H1 (cell line): ENCODE data around the gene MYH7.

ENCODE experiments used
- CEBPB ChIP-seq: IDR thresholded peaks from 2 replicates; pipeline ENCODE4 v1.6.1; 2012; ENCODE audit warnings: low read depth, low read length
- CREB1 ChIP-seq: IDR thresholded peaks from 2 replicates; pipeline ENCODE4 v1.6.1; 2012; ENCODE audit warnings: inconsistent platforms
- GABPA ChIP-seq: IDR thresholded peaks from 2 replicates; pipeline ENCODE4 v1.6.1; 2011; ENCODE audit warnings: mild to moderate bottlenecking, low read length, moderate library complexity, borderline replicate concordance; ENCODE audit not compliant: insufficient read depth
- JUND ChIP-seq: IDR thresholded peaks from 2 replicates; pipeline ENCODE4 v1.6.1; 2011; ENCODE audit warnings: mild to moderate bottlenecking, improper control_type of control experiment, low read length
- MAX ChIP-seq: IDR thresholded peaks from 2 replicates; pipeline ENCODE4 v1.6.1; 2012; ENCODE audit warnings: inconsistent platforms
- PHF8 ChIP-seq: fragments of 200-600 bp; sonication (generic); conservative IDR thresholded peaks from 2 replicates; pipeline ENCODE4 v1.7.1; 2012; ENCODE audit warnings: low read depth, mild to moderate bottlenecking, inconsistent platforms, low read length, moderate library complexity
- SP4 ChIP-seq: IDR thresholded peaks from 2 replicates; pipeline ENCODE4 v1.6.1; 2012; ENCODE audit warnings: low read length, inconsistent platforms
- SUZ12 ChIP-seq: fragments of 200-600 bp; sonication (generic); IDR thresholded peaks from 2 replicates; pipeline ENCODE4 v1.6.1; 2012; ENCODE audit warnings: mild to moderate bottlenecking, inconsistent platforms, low read length, moderate library complexity, mixed read lengths
- TAF1 ChIP-seq: IDR thresholded peaks from 2 replicates; pipeline ENCODE4 v1.6.1; 2011; ENCODE audit warnings: mild to moderate bottlenecking, low read depth, low read length
- TEAD4 ChIP-seq: IDR thresholded peaks from 2 replicates; pipeline ENCODE4 v1.6.1; 2012; ENCODE audit warnings: low read depth, low read length, inconsistent platforms, mixed read lengths
- ZNF274 ChIP-seq: IDR thresholded peaks from 2 replicates; pipeline ENCODE4 v1.7.0; 2012; ENCODE audit warnings: low read length, borderline replicate concordance; ENCODE audit errors: extremely low read depth
- TF ChIP-seq, protein P1 (sequence below), 3 experiments: IDR thresholded peaks; 1 replicate in 2 of 3; 2 replicates in 1 of 3; pipeline versions ENCODE4 v1.5.1 to v1.6.1; 2011; ENCODE audit warnings: low read length in 3 of 3, mild to moderate bottlenecking in 3 of 3, inconsistent platforms in 2 of 3, low read depth in 1 of 3, moderate library complexity in 1 of 3; ENCODE audit not compliant: insufficient read depth in 1 of 3; ENCODE audit errors: control extremely low read depth in 1 of 3

DNA sequence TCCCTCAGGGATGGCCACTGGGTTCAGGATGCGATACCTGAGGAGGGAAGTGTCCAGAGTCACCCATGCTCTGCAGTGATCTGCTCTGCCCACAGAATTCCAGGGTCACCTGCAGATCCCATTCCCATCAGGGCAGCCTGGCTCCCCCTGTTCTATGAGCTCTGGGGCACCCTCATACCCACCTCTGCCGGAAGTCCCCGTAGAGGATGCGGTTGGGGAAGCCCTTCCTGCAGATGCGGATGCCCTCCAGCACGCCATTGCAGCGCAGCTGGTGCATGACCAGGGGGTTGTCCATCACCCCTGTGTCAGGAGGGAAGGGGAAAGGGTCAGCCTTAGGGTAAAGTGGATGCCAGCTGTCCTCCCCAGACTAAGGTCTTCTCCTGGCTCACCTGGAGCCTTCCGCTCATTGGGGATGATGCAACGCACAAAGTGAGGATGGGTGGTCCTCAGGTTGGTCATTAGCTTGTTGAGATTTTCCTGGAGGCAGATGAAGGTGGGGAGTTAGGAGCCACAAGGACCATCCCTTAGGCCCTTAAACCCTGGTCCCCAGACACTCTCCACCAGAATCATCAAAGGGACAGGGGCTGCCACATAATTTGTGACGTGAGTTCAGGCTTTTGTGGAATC is 38.6 kb downstream of the MYH7 start:
- TF ChIP-seq SUZ12 = no peak
- no peak for TF ChIP-seq GABPA
- no peak for TF ChIP-seq CEBPB
- TF ChIP-seq CREB1 = no peak
- TF ChIP-seq SP4 = no peak
- TF ChIP-seq JUND = no peak
- no peak for TF ChIP-seq MAX
- TF ChIP-seq ZNF274 = no peak
- TF ChIP-seq PHF8 = no peak
- no peak for TF ChIP-seq TEAD4
- no peak for TF ChIP-seq TAF1
- TF ChIP-seq, protein P1, sequence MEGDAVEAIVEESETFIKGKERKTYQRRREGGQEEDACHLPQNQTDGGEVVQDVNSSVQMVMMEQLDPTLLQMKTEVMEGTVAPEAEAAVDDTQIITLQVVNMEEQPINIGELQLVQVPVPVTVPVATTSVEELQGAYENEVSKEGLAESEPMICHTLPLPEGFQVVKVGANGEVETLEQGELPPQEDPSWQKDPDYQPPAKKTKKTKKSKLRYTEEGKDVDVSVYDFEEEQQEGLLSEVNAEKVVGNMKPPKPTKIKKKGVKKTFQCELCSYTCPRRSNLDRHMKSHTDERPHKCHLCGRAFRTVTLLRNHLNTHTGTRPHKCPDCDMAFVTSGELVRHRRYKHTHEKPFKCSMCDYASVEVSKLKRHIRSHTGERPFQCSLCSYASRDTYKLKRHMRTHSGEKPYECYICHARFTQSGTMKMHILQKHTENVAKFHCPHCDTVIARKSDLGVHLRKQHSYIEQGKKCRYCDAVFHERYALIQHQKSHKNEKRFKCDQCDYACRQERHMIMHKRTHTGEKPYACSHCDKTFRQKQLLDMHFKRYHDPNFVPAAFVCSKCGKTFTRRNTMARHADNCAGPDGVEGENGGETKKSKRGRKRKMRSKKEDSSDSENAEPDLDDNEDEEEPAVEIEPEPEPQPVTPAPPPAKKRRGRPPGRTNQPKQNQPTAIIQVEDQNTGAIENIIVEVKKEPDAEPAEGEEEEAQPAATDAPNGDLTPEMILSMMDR (IDR thresholded peaks at IDR 0.05; ENCODE audit: control extremely low read depth in 1 of 3, insufficient read depth in 1 of 3, low read depth in 1 of 3, low read length in 3 of 3) = no peak
